NCI-H2107 treated with DMSO at 0.1 percent for 48 hours (cell line): ENCODE data around the gene TRIM4.
A peak's percentile ranks its signal among the peaks of the same experiment; 100 is the strongest.
"Not testable (repeated sequence)": the region's sequence is repeated elsewhere in the genome, so short reads cannot be mapped to it uniquely, and the experiment has no call there.

Experiments used
- DNase-seq: peaks from one replicate; lab custom pipeline; 2025; ENCODE audit not compliant: unreplicated experiment; lab: John Stamatoyannopoulos, UW

Gene TRIM4, protein sequence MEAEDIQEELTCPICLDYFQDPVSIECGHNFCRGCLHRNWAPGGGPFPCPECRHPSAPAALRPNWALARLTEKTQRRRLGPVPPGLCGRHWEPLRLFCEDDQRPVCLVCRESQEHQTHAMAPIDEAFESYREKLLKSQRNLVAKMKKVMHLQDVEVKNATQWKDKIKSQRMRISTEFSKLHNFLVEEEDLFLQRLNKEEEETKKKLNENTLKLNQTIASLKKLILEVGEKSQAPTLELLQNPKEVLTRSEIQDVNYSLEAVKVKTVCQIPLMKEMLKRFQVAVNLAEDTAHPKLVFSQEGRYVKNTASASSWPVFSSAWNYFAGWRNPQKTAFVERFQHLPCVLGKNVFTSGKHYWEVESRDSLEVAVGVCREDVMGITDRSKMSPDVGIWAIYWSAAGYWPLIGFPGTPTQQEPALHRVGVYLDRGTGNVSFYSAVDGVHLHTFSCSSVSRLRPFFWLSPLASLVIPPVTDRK

DNA sequence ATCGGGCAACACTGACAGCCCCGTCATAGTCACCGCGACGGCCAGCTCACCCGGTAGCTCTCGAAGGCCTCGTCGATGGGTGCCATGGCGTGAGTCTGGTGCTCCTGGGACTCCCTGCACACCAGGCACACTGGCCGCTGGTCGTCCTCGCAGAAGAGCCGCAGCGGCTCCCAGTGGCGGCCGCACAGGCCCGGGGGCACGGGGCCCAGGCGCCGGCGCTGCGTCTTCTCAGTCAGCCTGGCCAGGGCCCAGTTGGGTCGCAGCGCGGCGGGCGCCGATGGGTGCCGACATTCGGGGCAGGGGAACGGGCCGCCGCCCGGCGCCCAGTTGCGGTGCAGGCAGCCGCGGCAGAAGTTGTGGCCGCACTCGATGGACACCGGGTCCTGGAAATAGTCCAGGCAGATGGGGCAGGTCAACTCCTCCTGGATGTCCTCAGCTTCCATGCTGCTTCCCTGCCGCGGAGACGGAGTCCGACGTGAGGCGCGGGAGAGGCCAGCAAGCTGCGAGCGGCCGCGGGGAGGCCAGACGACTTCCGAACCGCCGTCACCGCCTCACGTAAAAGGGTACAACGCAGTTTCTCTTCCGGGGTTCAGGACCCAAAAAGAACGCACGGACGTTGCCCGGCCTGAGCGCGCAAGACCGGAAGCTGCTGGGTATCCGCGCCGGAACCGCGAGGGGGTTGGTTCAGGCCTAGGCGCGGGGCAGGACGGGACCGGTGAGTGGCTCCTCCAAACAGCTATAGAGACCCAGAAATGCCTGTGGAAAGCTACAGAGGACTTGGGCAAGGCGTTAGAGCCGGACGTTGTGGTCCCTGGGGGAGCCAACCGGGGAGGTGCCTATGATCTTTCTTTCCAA lies at the start of gene TRIM4:
TRIM4 (minus strand) TSS at position 572 of the 855 bp plus-strand sequence; CDS start at position 443, 129 bp downstream.
- DNase-seq = peak; percentile 85

DNA sequence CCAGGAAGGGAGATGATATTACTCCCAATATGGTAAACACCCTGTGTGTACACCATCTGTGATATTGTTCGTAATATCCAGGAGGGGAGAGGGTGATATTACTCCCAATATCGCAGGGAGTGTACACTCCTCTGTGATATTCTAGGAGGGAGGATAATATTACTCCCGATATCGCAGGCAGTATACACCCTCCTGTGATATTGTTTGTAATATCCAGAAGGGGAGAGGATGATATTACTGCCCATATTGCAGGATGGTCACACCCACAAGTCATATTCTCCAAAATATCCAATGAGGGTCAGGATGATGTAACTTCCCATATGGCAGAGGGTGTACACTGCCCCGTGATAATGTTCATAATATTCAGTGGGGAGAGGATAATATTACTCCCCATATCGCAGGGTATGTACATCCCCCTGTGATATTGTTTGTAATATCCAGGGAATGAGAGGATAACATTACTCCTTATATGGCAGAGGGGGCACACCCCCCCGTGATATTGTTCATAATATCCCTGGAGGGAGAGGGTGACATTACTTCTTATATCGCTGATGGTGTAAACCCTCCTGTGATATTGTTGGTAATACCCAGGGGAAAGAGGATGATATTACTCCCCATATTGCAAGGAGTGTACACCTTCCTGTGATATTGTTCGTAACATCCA lies 39.4 kb upstream of the TRIM4 start:
- no peak for DNase-seq

DNA sequence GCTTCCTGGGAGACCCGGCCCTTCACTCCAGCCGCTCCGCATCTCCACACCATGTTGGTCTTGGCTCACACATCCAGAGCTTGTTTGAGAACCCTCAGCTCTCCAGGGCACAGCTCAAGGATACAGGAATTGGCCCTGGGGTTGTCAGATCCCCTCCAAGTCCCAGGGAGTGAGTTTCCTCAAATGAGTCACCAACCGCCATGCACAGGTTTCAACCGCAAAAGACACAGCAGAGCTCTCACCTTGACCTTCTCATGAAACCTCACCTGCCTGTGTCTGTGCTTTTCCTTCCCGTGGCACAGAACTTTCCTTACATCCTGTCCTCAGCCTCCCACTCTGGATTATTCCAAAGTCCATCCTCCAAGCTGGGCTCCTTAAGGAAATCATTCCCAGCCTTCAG lies 35.9 kb upstream of the TRIM4 start:
- DNase-seq = no peak

DNA sequence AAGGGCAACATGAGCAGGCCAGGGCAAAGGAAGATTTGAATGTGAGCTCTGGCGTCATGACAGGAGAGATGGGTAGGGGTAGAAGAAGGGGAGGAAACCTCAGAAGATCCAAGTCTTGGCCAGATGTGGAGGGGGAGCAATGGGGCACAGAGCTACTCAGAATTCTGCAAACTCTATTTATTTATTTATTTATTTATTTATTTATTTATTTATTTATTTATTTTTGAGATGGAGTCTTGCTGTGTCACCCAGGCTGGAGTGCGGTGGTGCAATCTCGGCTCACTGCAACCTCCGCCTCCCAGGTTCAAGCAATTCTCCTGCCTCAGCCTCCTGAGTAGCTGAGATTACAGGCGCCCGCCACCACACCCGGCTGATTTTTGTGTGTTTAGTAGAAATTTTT lies 35.3 kb upstream of the TRIM4 start:
- DNase-seq = not testable (repeated sequence)

DNA sequence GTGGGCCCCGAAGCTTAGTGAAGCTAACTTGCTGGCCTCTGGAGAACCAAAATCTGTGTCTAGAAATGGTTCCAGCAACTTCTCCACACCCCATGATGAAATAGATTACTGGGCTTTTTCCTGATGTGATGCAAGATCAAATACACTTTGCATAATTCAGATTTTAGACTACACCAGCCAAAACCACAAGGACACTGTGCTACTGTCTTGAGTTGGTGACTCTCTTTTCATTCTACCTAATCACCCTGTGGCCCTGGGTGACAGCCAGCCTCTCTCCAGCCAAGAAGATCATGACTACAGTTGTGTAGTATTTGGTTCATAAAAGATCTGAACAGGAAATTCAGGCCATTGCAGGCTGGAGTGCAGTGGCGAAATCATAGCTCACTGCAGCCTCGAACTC lies 34.3 kb upstream of the TRIM4 start:
- DNase-seq = no peak

DNA sequence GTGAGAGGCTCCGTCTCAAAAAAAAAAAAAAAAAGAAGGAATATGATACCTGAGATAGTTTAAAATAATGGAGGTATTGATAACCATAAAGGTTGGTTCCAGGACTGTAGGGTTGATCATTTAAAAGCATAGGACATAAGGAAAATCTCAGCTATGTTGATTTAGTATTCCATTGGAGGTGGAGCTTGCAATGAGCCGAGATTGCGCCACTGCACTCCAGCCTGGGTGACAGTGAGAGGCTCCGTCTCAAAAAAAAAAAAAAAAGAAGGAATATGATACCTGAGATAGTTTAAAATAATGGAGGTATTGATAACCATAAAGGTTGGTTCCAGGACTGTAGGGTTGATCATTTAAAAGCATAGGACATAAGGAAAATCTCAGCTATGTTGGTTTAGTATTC lies 33.3 kb upstream of the TRIM4 start:
- not testable (repeated sequence) for DNase-seq

DNA sequence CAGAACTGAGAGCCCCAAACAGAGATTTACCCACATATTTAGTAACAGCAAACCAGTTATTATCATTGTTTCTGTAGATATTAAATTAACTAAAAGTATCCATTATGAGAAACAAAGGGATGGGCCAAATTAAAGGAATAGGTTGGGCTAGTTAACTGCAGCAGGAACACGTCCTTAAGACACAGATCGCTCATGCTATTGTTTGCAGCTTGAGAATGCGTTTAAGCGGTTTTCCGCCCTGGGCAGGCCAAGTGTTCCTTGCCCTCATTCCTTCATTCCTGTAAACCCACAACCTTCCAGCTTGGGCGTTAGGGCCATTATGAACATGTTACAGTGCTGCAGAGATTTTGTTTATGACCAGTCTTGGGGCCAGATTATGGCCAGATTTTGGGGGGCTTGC lies 31.5 kb upstream of the TRIM4 start:
- not testable (repeated sequence) for DNase-seq

DNA sequence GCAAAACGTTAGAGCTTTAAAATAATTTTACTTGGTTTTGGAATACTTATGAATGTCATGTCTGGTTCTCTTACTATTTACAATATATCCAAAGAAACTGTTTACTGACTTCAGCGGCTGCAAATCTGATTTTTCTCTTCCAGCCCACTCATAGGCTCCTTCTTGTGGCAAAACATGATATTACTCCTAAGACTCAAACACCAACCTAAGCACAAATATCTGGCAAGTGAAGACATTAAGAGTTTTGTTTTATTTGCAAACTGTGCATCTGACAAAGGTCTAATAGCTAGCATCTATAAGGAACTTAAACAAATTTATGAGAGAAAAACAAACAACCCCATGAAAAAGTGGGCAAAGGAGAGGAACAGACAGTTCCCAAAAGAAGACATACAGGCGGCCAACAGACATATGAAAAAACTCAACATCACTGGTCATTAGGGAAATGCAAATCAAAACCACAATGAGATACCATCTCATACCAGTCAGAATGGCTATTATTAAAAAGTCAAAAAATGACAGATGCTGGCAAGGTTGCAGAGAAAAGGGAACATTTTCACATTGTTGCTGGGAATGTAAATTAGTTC lies 30.4 kb upstream of the TRIM4 start:
- no peak for DNase-seq

DNA sequence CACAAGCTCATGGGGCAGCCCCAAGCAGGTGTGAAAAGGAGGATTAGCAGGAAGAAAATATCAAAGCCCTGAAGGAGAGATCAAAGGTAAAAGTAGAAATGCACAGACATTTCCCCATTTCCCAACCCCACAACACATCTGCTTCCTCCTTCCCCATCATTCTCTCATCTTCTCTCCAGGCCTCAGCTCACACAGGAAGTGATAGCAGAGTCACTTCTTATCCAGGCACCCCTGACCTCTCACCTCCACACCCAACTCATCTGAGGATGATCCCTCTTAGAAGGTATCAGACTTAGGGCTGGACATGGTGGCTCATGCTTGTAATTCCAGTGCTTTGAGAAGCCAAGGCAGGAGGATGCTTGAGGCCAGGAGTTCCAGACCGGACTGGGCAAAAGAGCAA lies 28.3 kb upstream of the TRIM4 start:
- no peak for DNase-seq

DNA sequence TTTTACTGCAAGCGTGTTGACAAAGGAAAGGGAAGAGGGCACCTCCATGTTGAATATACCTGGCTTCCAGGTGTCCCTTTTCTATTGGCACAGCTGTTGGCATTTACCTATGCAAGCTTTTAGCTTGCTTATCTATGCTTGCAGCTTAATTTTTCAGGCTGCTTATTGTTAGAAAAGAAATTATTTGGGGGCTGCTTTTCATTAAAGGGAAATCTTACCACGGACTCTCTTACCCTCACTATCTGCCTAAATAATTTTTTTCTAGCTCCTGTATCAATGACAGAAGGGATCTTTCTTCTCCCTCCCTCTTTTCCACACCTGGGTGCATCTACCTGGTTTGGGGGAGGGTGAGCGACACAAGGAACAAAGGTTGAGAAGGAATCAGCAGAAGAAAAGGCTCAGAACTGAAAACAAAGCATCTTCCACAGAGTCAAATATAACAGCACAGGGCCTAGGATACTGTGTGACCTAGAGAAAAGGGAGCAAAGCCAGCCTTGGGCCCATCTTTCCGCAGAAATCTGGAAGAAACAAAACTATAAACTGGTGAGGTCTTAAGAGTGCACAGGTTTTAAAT lies 25.3 kb upstream of the TRIM4 start:
- DNase-seq = no peak

DNA sequence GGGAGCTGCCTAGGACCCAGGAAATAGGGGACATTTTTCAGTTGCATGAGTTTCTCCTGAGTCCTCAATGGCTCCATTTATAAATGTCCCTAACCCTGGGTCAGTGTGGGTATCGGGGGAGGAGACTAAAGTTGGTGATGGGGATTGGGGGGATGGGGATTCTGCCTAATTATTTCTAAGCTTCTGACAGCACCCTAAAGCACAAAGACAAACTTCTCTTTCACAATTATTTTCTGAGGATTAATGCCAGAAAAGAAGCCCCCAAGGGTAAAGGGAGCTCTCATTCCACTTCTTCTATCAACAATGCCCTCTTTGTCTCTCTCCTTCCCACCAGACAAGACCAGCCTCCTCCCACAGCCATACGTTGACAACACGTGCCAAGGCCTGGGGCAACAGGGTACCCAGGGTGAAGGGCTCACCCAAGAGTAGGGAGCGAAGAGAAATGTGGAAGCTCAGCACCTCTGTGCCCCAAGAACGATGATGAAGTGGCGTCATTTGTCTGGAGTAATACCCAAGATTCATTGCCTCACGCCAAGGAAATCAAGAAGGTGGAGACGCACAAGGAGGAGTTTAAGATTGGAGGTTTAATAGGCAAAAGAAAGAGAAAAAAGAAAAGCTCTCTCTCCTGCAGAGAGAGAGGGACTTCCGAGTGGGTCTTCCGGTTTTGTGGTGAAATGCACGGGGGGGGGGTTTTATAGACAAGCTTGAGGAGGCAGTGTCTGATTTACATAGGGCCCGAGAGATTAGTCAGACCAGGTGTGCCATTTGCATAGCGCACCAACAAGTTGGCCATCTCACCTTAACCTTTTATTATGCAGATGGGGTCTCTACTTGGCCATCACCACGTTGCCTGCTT lies 24.5 kb upstream of the TRIM4 start:
- peak; percentile 18 for DNase-seq

DNA sequence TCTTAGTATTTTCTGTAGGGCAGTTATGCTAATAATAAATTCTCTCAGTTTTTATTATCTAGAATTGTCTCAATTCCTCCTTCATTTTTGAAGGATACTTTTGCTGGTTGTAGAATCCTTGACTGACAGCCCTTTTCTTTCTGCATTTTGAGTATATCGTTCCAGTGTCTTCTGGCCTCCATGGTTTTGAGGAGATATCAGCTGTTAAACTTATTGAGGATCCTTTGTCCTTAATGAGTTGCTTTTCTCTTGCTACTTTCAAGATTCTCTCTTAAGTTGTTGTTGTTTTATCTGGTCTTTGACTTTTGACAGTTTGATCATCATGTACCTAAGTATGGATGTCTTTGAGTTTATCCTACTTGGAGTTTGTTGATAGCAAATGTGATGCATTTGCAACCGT lies 19.0 kb upstream of the TRIM4 start:
- no peak for DNase-seq

DNA sequence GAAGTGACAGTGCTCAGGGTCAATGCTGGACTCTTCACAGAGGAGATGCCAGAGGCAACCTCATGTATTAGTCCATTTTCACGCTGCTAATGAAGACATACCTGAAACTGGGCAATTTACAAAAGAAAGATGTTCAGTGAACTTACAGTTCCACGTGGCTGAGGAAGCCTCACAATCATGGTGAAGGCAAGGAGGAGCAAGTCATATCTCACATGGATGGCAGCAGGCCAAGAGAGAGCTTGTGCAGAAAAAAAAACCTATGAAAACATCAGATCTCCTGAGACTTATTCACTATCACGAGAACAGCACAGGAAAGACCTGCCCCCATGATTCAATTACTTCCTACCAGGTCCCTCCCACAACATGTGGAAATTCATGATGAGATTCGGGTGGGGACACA lies 15.7 kb upstream of the TRIM4 start:
- DNase-seq = not testable (repeated sequence)

DNA sequence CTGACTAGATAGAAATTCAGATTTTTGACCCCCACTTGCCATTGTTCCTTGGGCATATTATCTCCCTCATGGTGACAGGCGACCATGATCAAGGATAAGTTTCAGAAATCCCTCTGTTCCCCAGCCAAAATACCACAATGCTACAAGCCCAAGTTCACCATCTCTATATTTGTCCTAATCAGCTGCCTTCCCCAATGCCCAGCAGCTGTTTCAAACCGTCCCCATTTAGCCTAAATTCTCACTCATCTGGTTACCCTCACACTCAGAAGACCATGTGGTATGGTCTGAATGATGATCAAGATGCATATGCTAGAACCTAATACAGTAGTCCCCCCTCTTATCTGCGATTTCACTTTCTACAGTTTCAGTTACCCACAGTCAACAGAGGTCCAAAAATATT lies 11.0 kb upstream of the TRIM4 start:
- DNase-seq = no peak

DNA sequence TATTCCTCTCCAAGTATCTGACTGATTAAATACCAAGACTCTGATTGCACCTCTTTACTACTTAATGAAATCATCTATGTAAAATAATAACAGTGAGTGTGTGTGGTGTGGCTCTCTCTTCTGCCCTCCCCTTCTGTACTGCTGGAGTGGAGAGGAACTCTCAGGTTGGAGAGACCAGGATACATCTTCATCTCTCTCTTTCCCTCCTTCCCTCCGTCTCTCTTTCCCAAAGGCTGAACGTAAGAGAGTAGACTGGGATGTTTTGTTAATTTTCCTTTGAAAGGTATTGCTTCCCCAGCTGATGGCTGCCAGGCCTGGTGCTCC lies 10.4 kb upstream of the TRIM4 start:
- no peak for DNase-seq

DNA sequence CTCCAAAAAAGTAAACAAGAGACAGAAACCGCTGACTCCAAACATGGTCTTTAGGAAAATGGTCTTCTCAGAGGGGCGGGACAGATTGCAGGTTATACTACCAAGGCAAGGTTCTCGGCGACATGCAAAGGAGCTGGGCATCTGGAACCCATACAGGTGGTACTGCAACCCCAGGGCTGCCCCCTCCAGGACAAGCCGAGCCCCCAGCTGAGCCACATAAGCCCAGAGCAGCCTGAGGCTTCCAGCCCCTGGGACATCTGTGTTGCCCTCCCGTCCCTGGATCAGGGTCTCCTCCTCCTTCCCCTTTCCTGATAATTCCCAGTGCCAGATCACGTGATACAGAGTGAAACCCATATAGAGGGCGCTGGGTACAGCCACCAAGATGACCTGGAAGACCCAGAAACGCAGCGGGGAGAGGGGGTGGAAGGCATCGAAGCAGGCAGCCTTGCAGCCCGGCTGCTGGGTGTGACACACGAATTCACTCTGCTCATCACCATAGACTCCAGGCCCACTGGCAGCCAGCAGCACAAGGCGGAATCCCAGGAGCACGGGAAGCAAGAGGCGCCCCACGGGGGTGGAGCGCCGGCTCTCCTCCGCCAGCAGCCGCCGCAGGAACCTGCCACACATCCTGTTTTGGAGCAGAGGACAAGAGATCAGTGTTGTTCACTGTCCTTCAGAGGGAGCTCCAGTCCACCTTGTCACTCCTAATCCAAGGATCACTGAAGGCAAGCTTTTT lies 9.8 kb upstream of the TRIM4 start, which contains the start of gene GJC3:
GJC3 (minus strand) TSS at position 627 of the 736 bp plus-strand sequence; CDS start at position 627, 0 bp downstream.
- DNase-seq = peak; percentile 79

DNA sequence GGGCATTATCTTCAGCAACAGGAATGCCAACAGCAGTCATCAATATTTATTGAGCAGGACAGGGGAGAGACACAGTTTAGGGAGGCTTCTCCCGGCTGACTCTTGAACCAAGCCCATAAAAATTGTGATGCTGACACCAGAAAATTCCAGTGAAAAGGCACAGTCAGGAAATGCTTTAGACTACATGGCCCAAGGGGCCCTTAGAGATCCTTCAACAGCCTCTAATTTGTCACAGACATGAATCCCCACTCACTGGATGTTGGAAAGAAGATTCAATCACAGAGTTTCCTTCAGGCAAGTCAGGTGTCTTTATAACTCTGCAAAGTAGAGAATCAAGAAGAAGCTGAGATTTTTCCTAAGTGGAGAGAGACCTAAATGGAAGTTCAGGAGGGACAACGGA lies 8.9 kb upstream of the TRIM4 start:
- DNase-seq = no peak

DNA sequence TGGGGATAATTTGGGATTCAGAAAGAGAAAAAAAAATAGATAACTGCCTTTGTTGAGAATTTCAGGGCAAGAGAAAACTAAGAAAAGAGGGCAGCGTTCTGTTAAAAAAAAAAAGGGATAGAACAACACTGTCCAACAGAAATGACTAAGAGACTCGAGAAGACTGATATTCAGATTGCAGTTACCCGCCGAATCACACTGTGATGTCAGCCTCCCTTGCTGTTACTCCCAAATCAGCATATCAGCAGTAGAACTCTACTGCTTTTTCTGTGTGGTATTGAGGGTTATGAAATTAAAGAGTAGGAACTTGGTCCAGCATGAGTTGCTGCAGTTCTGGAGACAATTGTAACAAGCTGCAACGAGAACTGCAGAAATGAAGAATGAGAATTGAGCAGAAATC lies 8.2 kb upstream of the TRIM4 start:
- DNase-seq = no peak

DNA sequence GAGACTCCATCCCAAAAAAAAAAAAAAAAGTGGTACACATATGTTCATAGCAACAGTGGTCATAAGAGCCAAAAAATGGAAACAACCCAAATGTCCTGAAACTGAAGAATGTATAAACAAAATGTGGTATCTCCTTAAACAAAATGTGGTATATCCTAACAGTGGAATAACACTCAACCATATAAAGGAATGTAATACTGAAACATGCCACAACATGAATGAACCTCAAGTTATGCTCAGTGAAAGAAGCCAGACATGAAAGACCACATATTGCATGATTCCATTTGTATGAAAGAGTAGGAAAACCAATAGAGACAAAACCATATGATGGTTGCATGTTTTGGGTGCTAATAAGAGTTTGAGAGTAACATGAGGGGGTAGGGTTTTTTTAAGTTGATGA lies 7.0 kb upstream of the TRIM4 start:
- no peak for DNase-seq
